Glomerular endothelial cell (primary cell): Measurements from ENCODE around the gene CPM. TPM values are rescaled to one million over a fixed set of nuclear protein-coding genes. Genes with fewer than 3 reads are reported as not detected.
"Not testable (repeated sequence)": the region's sequence is repeated elsewhere in the genome, so short reads cannot be mapped to it uniquely, and the experiment has no call there.

Source experiments
- DNase-seq: peaks from one replicate; pipeline ENCODE4 v3.0.0-alpha.2; 2011; ENCODE audit warnings: low read depth, low spot score; ENCODE audit errors: extremely low read depth
- total RNA-seq: library from RNA; depleted of rRNA; stranded (reverse); fragments of >200 nt; gene quantifications from 2 replicates; pipeline ENCODE4 v1.2.3, GENCODE V29; 2015

The CPM gene
- total RNA-seq, 1 donor from 2014 or later, result 2.0 TPM

GRCh38 chr12:68855771-68856170 is 77.2 kb downstream of the CPM start:
- no peak for DNase-seq

GRCh38 chr12:68855111-68855510 is 77.9 kb downstream of the CPM start:
- no peak for DNase-seq

- no peak for DNase-seq
Observed at GRCh38 chr12:68854554-68854953, 78.4 kb downstream of the CPM start.

- DNase-seq, result no peak
Observed at GRCh38 chr12:68854078-68854468, 78.9 kb downstream of the CPM start.

- no peak for DNase-seq
Observed at GRCh38 chr12:68853396-68854077, 79.4 kb downstream of the CPM start.

GRCh38 chr12:68851592-68852306 is 81.2 kb downstream of the CPM start:
- no peak for DNase-seq

- DNase-seq, result no peak
Observed at GRCh38 chr12:68850390-68850789, 82.6 kb downstream of the CPM start.

- DNase-seq, result no peak
Observed at GRCh38 chr12:68846811-68847210, 86.2 kb downstream of the CPM start.

- no peak for DNase-seq
Observed at GRCh38 chr12:68844788-68845695, 87.9 kb downstream of the CPM start.

- no peak for DNase-seq
Observed at GRCh38 chr12:68844318-68844745, 88.6 kb downstream of the CPM start.

GRCh38 chr12:68842784-68843567 is 90.0 kb downstream of the CPM start:
- no peak for DNase-seq

GRCh38 chr12:68842123-68842522 is 90.8 kb downstream of the CPM start:
- DNase-seq, result no peak

- DNase-seq, result no peak
Observed at GRCh38 chr12:68841717-68842116, 91.3 kb downstream of the CPM start.

- not testable (repeated sequence) for DNase-seq
Observed at GRCh38 chr12:68841175-68841574, 91.8 kb downstream of the CPM start.

GRCh38 chr12:68839183-68840147 is 93.5 kb downstream of the CPM start:
- no peak for DNase-seq

- no peak for DNase-seq
Observed at GRCh38 chr12:68838046-68838886, 94.7 kb downstream of the CPM start.

GRCh38 chr12:68837215-68837614 is 95.8 kb downstream of the CPM start:
- DNase-seq, result no peak

GRCh38 chr12:68835333-68835908 is 97.5 kb downstream of the CPM start:
- no peak for DNase-seq
